Uterus (tissue), 2 donors: Measurements from ENCODE around the gene SEC22C.
A peak's percentile ranks its signal among the peaks of the same experiment; 100 is the strongest.

Source experiments
- POLR2A ChIP-seq, 2 donors: fragments of 450-650 bp; IDR thresholded peaks; one replicate each; pipeline ENCODE4 v1.6.1; 2016; ENCODE audit warnings: antibody characterized with exemption in 2 of 2, mild to moderate bottlenecking in 1 of 2, moderate library complexity in 1 of 2
- TF ChIP-seq, protein P1 (sequence below), 4 experiments: fragments of 200-600 bp in 2 of 4; fragments of 450-650 bp in 2 of 4; sonication (generic) in 2 of 4; IDR thresholded peaks; one replicate each; pipeline ENCODE4 v1.5.1; 2016 to 2019; ENCODE audit warnings: antibody characterized with exemption in 4 of 4, mild to moderate bottlenecking in 2 of 4, moderate library complexity in 1 of 4

DNA sequence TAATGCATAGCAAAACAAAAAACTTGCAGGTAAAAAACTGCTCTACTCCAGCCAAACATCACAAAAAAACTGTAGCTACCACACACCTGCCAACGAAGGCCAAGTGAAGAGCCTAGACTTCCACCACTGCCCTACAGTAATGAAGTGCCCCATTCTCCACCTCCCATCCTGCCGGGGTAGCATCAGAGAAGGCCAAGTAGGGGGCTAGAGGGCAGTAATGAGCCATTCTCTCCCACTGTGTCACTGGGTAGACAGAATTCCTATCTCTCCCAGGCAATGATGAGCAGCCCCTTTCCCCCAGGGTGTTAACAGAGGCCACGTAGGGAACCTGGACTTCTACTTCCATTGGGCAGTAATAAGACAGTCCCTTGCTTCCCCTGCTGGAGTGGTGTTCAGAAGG is 9.5 kb downstream of the SEC22C start:
- TF ChIP-seq, protein P1, sequence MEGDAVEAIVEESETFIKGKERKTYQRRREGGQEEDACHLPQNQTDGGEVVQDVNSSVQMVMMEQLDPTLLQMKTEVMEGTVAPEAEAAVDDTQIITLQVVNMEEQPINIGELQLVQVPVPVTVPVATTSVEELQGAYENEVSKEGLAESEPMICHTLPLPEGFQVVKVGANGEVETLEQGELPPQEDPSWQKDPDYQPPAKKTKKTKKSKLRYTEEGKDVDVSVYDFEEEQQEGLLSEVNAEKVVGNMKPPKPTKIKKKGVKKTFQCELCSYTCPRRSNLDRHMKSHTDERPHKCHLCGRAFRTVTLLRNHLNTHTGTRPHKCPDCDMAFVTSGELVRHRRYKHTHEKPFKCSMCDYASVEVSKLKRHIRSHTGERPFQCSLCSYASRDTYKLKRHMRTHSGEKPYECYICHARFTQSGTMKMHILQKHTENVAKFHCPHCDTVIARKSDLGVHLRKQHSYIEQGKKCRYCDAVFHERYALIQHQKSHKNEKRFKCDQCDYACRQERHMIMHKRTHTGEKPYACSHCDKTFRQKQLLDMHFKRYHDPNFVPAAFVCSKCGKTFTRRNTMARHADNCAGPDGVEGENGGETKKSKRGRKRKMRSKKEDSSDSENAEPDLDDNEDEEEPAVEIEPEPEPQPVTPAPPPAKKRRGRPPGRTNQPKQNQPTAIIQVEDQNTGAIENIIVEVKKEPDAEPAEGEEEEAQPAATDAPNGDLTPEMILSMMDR (IDR thresholded peaks at IDR 0.05) = peak in 1 of 4 experiments; percentile 20
- no peak for TF ChIP-seq POLR2A (IDR thresholded peaks at IDR 0.05)
